Spleen (tissue), 3 donors: ENCODE data around the gene ARHGAP19.

Source experiments
- POLR2A ChIP-seq, 3 donors: fragments of 450-650 bp; IDR thresholded peaks; one replicate each; pipeline ENCODE4 v1.5.1; 2017; ENCODE audit warnings: antibody characterized with exemption in 3 of 3, mild to moderate bottlenecking in 1 of 3
- POLR2AphosphoS5 ChIP-seq, 3 donors: sonication (generic); formaldehyde crosslinking; IDR thresholded peaks; one replicate each; pipeline ENCODE4 v1.5.1; 2017; ENCODE audit warnings: antibody characterized with exemption in 3 of 3

DNA sequence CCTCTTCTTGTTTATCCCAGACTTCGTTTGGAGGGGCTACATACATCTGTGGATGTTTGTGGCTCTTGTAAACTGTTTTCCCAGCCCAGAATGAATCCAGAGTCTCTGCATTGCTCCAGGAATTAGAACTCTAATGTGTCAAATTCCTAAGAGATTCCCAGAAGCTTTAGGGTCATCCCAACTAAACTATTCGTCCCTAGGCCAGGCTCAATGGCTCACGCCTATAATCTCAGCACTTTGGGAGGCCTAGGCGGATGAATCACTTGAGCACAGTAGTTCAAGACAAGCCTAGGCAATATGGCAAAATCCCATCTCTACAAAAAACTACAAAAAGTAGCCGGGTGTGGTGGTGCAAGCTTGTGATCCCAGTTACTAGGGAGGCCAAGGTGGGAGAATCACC lies 28.5 kb downstream of the ARHGAP19 start:
- TF ChIP-seq POLR2A (IDR thresholded peaks at IDR 0.05) (no peak), POLR2AphosphoS5 (IDR thresholded peaks at IDR 0.05) (no peak)
